ENCODE measurements around the gene PRR32.

DNA sequence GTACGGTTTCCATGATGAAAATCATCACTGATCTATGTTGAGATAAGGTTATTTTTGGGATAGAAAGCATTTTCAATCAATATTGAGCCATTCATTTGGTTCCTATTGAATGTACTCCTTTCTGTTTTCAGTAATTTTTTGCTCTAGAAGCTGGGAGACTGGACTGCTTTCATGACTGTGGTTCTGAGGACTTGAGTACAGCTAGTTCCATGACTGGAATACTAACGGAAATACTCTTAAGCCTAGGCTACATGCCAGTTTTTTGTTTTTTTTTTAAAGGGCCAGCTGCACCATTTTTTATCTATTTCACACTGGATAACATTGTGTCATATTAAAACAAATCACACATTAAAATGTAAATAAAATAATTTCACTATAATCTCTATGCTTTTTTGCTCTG, 16.7 kb downstream of the PRR32 start:
- TF ChIP-seq, protein P1, sequence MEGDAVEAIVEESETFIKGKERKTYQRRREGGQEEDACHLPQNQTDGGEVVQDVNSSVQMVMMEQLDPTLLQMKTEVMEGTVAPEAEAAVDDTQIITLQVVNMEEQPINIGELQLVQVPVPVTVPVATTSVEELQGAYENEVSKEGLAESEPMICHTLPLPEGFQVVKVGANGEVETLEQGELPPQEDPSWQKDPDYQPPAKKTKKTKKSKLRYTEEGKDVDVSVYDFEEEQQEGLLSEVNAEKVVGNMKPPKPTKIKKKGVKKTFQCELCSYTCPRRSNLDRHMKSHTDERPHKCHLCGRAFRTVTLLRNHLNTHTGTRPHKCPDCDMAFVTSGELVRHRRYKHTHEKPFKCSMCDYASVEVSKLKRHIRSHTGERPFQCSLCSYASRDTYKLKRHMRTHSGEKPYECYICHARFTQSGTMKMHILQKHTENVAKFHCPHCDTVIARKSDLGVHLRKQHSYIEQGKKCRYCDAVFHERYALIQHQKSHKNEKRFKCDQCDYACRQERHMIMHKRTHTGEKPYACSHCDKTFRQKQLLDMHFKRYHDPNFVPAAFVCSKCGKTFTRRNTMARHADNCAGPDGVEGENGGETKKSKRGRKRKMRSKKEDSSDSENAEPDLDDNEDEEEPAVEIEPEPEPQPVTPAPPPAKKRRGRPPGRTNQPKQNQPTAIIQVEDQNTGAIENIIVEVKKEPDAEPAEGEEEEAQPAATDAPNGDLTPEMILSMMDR (IDR thresholded peaks at IDR 0.05; ENCODE audit: insufficient read depth, low read length) = no peak
- TF ChIP-seq POLR2AphosphoS5 (IDR thresholded peaks at IDR 0.05; ENCODE audit: low read depth) = no peak
- TF ChIP-seq GABPA (IDR thresholded peaks at IDR 0.05; ENCODE audit: low read depth) = no peak
- TF ChIP-seq, protein P2, sequence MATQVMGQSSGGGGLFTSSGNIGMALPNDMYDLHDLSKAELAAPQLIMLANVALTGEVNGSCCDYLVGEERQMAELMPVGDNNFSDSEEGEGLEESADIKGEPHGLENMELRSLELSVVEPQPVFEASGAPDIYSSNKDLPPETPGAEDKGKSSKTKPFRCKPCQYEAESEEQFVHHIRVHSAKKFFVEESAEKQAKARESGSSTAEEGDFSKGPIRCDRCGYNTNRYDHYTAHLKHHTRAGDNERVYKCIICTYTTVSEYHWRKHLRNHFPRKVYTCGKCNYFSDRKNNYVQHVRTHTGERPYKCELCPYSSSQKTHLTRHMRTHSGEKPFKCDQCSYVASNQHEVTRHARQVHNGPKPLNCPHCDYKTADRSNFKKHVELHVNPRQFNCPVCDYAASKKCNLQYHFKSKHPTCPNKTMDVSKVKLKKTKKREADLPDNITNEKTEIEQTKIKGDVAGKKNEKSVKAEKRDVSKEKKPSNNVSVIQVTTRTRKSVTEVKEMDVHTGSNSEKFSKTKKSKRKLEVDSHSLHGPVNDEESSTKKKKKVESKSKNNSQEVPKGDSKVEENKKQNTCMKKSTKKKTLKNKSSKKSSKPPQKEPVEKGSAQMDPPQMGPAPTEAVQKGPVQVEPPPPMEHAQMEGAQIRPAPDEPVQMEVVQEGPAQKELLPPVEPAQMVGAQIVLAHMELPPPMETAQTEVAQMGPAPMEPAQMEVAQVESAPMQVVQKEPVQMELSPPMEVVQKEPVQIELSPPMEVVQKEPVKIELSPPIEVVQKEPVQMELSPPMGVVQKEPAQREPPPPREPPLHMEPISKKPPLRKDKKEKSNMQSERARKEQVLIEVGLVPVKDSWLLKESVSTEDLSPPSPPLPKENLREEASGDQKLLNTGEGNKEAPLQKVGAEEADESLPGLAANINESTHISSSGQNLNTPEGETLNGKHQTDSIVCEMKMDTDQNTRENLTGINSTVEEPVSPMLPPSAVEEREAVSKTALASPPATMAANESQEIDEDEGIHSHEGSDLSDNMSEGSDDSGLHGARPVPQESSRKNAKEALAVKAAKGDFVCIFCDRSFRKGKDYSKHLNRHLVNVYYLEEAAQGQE (IDR thresholded peaks at IDR 0.05; ENCODE audit: insufficient replicate concordance, low read depth) = no peak
